GM21423 (cell line): ENCODE results near the gene SPEN.
"Not testable (repeated sequence)": the region's sequence is repeated elsewhere in the genome, so short reads cannot be mapped to it uniquely, and the experiment has no call there.

Source experiments
- ATAC-seq: cut with Tn5 transposase; IDR thresholded peaks from one replicate; pipeline ENCODE4 v1.9.1; 2021; ENCODE audit warnings: mild to moderate bottlenecking, moderate library complexity; ENCODE audit not compliant: unreplicated experiment

The SPEN gene

DNA sequence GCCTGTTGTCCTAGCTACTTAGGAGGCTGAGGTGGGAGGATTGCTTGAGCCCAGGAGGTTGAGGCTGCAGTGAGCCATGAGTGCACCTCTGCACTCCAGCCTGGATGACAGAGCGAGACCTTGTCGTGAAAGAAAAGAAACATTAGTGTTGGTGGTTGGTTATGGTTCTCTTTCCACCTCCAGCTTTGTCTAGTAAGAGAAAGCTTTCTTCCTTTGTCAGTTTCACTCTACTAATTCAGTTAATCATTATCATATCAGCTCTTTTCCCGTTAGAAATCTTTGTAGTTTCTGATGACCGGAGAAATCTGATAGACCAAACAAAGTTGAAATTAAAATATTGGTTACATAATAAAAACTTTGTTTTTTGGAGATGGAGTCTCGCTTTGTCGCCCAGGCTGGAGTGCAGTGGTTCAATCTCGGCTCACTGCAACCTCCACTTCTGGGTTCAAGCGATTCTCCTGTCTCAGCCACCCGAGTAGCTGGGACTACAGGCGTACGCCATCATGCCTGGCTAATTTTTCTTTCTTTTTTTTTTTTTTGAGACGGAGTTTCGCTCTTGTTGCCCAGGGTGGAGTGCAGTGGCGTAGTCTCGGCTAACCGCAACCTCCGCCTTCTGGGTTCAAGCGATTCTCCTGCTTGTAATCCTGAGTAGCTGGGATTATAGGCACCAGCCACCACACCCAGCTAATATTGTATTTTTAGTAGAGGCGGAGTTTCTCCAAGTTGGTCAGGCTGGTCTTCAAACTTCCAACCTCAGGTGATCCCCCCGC lies 49.5 kb downstream of the SPEN start:
- not testable (repeated sequence) for ATAC-seq

DNA sequence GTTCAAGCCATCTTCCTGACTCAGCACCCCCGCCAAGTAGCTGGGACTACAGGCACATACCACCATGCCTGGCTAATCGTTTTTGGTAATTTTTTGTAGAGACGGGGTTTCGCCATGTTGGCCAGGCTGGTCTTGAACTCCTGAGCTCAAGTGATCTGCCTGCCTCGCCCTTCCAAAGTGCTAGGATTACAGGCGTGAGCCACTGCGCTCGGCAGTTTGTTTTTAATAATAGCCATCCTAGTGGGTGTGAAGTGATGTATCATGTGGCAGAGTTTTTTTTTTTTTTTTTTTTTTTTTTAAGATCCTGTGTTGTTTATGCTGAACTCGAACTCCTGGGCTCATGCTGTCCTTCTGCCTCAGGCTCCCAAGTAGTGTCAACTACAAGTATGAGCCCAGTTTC lies 51.8 kb downstream of the SPEN start:
- ATAC-seq: no peak

- ATAC-seq: no peak
These were observed 53.3 kb downstream of the SPEN start for GRCh38 chr1:15900662-15901279.

GRCh38 chr1:15902882-15903281 lies 55.4 kb downstream of the SPEN start:
- ATAC-seq: no peak

- ATAC-seq: no peak
These were observed 61.1 kb downstream of the SPEN start for GRCh38 chr1:15908597-15908996.

DNA sequence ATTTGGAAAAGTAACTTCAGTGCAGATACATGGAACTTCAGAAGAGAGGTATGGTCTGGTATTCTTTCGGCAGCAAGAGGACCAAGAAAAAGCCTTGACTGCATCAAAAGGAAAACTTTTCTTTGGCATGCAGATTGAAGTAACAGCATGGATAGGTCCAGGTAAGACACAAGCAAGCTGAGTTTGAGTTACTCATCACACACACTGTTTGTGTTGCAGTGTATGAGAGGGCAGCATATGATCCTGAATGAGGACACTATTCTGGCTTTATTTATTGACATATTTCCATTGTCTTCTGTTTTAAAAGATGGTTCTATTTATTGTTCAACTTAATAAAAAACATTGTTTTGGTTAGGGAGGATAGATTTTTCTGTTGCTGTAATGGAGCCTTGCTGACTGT lies 63.6 kb downstream of the SPEN start:
- no peak for ATAC-seq

DNA sequence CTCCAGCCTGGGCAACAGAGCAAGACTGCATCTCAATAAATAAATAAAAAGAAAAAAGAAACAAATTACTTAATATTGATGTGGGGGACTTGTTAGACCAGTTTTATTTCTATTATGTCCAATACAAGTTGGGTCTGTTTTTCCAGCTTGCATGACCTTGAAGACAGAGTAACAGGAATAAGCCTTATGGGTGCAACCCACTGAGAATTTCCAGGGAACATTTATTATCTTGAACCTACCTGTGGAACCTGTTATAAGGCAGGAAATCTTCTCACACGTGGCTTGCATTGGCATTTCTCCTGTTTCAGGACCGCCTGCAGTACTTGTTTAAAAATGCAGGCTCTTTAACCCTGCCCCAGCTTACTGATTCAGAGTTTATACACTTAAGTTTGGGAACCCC lies 64.4 kb downstream of the SPEN start:
- ATAC-seq: no peak

- ATAC-seq: not testable (repeated sequence)
These were observed 66.1 kb downstream of the SPEN start for GRCh38 chr1:15913607-15914006.

DNA sequence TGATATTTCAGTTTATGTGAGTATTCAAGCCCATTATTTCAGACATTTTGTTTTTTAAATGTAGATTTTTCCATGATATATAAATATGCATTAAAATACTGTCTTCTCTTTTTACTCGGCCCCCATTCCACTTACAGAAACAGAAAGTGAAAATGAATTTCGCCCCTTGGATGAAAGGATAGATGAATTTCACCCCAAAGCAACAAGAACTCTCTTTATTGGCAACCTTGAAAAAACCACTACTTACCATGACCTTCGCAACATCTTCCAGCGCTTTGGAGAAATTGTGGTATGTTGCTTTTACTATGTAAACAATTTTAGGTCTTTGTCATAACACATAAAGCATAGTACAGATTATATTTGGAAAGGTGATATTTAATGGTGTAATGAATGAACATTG lies 68.5 kb downstream of the SPEN start:
- ATAC-seq: no peak

DNA sequence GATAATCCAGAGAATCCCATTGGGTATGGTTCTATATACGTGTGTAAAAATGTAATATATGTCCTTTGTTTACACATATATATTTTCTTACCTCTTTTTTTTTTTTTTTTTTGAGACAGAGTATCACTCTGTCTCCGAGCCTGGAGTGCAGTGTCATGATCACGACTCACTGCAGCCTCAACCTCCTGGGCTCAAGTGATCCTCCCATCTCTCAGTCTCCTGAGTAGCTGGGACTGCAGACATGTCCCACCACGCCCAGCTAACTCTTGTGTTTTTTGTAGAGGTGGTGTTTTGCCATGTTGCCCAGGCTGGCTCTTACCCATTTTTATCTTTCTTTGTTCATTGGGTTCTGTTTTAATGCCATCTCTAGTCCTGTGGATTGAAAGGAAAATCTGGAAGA lies 68.9 kb downstream of the SPEN start:
- ATAC-seq: no peak

DNA sequence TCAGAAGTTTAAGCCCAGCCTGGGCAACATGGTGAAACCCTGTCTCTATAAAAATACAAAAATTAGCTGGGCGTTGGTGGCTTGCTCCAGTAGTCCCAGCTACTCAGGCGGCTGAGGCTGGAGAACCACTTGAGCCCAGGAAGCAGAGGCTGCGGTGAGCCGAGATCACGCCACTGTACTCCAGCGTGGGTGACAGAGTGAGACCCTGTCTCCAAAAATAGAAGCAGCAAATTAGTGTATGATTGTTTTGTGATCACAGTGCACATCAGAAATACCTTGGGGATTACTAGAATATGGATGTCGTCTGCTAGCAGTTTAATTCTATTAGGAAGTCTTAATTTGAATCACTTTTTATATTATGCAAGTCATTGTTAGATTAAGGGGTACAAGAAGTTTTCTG lies 69.4 kb downstream of the SPEN start:
- ATAC-seq: no peak

- peak; percentile 67 for ATAC-seq
These were observed 71.6 kb downstream of the SPEN start for GRCh38 chr1:15918962-15919715.

- ATAC-seq: no peak
These were observed 75.7 kb downstream of the SPEN start for GRCh38 chr1:15923241-15923640.

DNA sequence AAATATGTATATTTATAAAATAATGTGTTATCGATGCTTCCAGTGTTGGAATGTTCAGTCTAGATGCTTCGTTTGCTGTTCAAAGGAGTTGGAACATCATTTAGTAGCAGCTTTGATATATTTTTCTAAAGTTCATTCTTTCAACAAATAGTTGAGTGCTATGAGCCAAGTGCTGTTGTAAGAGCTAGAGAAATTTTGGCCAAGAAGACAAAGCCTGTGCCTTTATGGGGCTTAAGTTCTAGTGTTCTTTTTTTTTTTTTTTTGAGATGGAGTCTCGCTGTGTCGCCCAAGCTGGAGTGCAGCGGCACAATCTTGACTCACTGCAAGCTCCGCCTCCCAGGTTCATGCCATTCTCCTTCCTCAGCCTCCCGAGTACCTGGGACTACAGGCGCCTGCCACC lies 78.9 kb downstream of the SPEN start:
- ATAC-seq: not testable (repeated sequence)

DNA sequence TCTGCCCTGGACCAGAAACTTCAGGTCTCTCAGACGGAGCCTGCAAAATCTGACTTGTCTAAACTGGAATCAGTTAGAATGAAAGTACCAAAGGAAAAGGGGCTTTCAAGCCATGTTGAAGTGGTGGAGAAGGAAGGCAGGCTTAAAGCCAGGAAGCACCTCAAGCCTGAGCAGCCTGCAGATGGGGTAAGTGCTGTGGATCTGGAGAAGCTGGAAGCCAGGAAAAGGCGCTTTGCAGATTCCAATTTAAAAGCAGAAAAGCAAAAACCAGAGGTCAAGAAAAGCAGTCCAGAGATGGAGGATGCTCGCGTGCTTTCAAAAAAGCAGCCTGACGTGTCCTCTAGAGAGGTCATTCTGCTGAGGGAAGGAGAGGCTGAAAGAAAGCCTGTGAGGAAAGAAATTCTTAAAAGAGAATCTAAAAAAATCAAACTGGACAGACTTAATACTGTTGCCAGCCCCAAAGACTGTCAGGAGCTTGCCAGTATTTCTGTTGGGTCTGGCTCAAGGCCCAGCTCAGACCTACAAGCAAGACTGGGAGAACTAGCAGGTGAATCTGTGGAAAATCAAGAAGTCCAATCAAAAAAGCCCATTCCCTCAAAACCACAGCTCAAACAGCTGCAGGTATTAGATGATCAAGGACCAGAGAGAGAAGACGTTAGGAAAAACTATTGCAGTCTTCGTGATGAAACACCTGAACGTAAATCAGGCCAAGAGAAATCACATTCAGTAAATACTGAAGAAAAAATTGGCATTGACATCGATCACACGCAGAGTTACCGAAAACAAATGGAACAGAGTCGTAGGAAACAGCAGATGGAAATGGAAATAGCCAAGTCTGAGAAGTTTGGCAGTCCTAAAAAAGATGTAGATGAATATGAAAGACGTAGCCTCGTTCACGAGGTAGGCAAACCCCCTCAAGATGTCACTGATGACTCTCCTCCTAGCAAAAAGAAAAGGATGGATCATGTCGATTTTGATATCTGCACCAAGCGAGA lies 81.8 kb downstream of the SPEN start:
- ATAC-seq: no peak

- ATAC-seq: no peak
These were observed 83.9 kb downstream of the SPEN start for GRCh38 chr1:15931401-15931800.

DNA sequence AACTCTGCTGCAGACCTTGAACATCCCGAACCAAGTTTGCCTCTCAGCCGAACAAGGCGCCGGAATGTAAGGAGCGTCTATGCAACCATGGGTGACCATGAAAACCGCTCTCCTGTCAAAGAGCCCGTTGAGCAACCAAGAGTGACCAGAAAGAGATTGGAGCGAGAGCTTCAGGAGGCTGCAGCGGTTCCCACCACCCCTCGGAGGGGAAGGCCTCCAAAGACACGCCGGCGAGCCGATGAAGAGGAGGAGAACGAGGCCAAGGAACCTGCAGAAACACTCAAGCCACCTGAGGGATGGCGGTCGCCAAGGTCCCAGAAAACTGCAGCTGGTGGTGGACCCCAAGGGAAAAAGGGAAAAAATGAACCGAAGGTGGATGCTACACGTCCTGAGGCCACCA lies 84.4 kb downstream of the SPEN start:
- ATAC-seq: no peak

- ATAC-seq: no peak
These were observed 85.1 kb downstream of the SPEN start for GRCh38 chr1:15932612-15933011.

DNA sequence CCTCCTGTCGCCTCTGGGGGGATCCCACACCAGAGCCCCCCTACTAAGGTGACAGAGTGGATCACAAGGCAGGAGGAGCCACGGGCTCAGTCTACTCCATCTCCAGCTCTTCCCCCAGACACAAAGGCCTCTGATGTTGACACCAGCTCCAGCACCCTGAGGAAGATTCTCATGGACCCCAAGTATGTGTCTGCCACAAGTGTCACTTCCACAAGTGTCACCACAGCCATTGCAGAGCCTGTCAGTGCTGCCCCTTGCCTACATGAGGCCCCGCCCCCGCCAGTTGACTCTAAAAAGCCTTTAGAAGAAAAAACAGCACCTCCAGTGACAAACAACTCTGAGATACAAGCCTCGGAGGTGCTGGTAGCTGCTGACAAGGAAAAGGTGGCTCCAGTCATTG lies 86.2 kb downstream of the SPEN start:
- no peak for ATAC-seq

- ATAC-seq: no peak
These were observed 86.9 kb downstream of the SPEN start for GRCh38 chr1:15934211-15935055.
